Neural cell (in vitro differentiated cells): ENCODE results near the gene DGKB. TPM values are rescaled to one million over a fixed set of nuclear protein-coding genes. Genes with fewer than 3 reads are reported as not detected.

ENCODE experiments used
- H2AFZ ChIP-seq: fragments of 200-600, 300-800 bp; sonication (generic), shearing (Covaris generic); 2 replicates; pipeline ENCODE4 v1.6.0; 2014; ENCODE audit warnings: low read depth, mild to moderate bottlenecking, antibody characterized with exemption, low read length, moderate library complexity
- H3F3A ChIP-seq: fragments of 200-600 bp; shearing (Covaris generic); 2 replicates; pipeline ENCODE4 v1.6.1; 2016; ENCODE audit warnings: mild to moderate bottlenecking, moderate library complexity, mixed read lengths, antibody characterized with exemption, low read length; ENCODE audit not compliant: insufficient read depth, poor library complexity, severe bottlenecking
- H3K27ac ChIP-seq: fragments of 200-600, 300-800 bp; sonication (generic), shearing (Covaris generic); 2 replicates; pipeline ENCODE4 v1.5.1; 2014; ENCODE audit warnings: mild to moderate bottlenecking, low read length, moderate library complexity
- H3K27me3 ChIP-seq: fragments of 300-800, 200-600 bp; sonication (generic), shearing (Covaris generic); 2 replicates; pipeline ENCODE4 v1.6.0; 2014; ENCODE audit warnings: mild to moderate bottlenecking, low read depth, low read length, moderate library complexity; ENCODE audit not compliant: insufficient read depth
- H3K36me3 ChIP-seq: fragments of 300-800, 200-600 bp; sonication (generic), shearing (Covaris generic); 2 replicates; pipeline ENCODE4 v1.5.1; 2014; ENCODE audit warnings: mild to moderate bottlenecking, antibody characterized with exemption, low read length, moderate library complexity; ENCODE audit not compliant: insufficient read depth
- H3K4me2 ChIP-seq: fragments of 300-800, 200-600 bp; sonication (generic), shearing (Covaris generic); 2 replicates; pipeline ENCODE4 v1.6.0; 2014; ENCODE audit warnings: mild to moderate bottlenecking, low read length
- H3K4me3 ChIP-seq: fragments of 300-800, 200-600 bp; sonication (generic), shearing (Covaris generic); 2 replicates; pipeline ENCODE4 v1.5.1; 2014; ENCODE audit warnings: mild to moderate bottlenecking, low read length, moderate library complexity
- H3K79me2 ChIP-seq: fragments of 200-600 bp; shearing (Covaris generic); replicated peaks from 2 replicates; pipeline ENCODE4 v1.6.0; 2014; ENCODE audit warnings: mild to moderate bottlenecking, low read length, moderate library complexity; ENCODE audit not compliant: insufficient read depth
- H3K9ac ChIP-seq: fragments of 300-800, 200-600 bp; sonication (generic), shearing (Covaris generic); 2 replicates; pipeline ENCODE4 v1.6.1; 2016; ENCODE audit warnings: mild to moderate bottlenecking, low read length, mixed read lengths
- H3K9me2 ChIP-seq: fragments of 200-600 bp; shearing (Covaris generic); 2 replicates; pipeline ENCODE4 v1.6.1; 2016; ENCODE audit warnings: mild to moderate bottlenecking, low read length, mixed read lengths; ENCODE audit not compliant: insufficient read depth
- H3K9me3 ChIP-seq: fragments of 200-600, 300-800 bp; sonication (generic), shearing (Covaris generic); 2 replicates; pipeline ENCODE4 v1.6.1; 2016; ENCODE audit warnings: mild to moderate bottlenecking, mixed run types, low read length, moderate library complexity, mixed read lengths
- H4K20me1 ChIP-seq: fragments of 200-600 bp; shearing (Covaris generic); 2 replicates; pipeline ENCODE4 v1.6.1; 2016; ENCODE audit warnings: mild to moderate bottlenecking, mixed run types; ENCODE audit not compliant: insufficient read depth
- CTCF ChIP-seq: fragments of 450-650 bp; IDR thresholded peaks from 2 replicates; pipeline ENCODE4 v1.5.1; 2014; ENCODE audit warnings: antibody characterized with exemption, mild to moderate bottlenecking, moderate library complexity; ENCODE audit not compliant: poor library complexity, severe bottlenecking
- EP300 ChIP-seq: fragments of 450-650 bp; conservative IDR thresholded peaks from 2 replicates; pipeline ENCODE4 v1.6.1; 2014; ENCODE audit warnings: antibody characterized with exemption, mild to moderate bottlenecking, moderate library complexity; ENCODE audit not compliant: poor library complexity, severe bottlenecking
- EZH2 ChIP-seq: fragments of 200-600, 300-800 bp; shearing (Covaris generic), sonication (generic); IDR thresholded peaks from 2 replicates; pipeline ENCODE4 v1.6.1; 2014; ENCODE audit warnings: antibody characterized with exemption, low read length, borderline replicate concordance, mild to moderate bottlenecking; ENCODE audit not compliant: insufficient read depth, poor library complexity, severe bottlenecking
- MXI1 ChIP-seq: fragments of 450-650 bp; conservative IDR thresholded peaks from 2 replicates; pipeline ENCODE4 v1.6.1; 2014; ENCODE audit warnings: antibody characterized with exemption, mild to moderate bottlenecking; ENCODE audit not compliant: poor library complexity, severe bottlenecking
- POLR2AphosphoS5 ChIP-seq: IDR thresholded peaks from 2 replicates; pipeline ENCODE4 v1.6.1; 2012
- RAD21 ChIP-seq: fragments of 450-650 bp; conservative IDR thresholded peaks from 2 replicates; pipeline ENCODE4 v1.6.1; 2014; ENCODE audit warnings: antibody characterized with exemption, mild to moderate bottlenecking, moderate library complexity
- REST ChIP-seq: IDR thresholded peaks from 2 replicates; pipeline ENCODE4 v1.6.1; 2012; ENCODE audit warnings: borderline replicate concordance
- SMC3 ChIP-seq: fragments of 450-650 bp; conservative IDR thresholded peaks from 2 replicates; pipeline ENCODE4 v1.6.1; 2014; ENCODE audit warnings: antibody characterized with exemption, mild to moderate bottlenecking, moderate library complexity; ENCODE audit not compliant: poor library complexity
- TAF1 ChIP-seq: IDR thresholded peaks from 2 replicates; pipeline ENCODE4 v1.6.1; 2012; ENCODE audit warnings: low read depth
- polyA plus RNA-seq: library from polyadenylated mRNA; depleted of rRNA; stranded (reverse); fragments of >200 nt; gene quantifications from 2 replicates; pipeline ENCODE4 v1.2.3, GENCODE V29; 2014

DGKB gene
- polyA plus RNA-seq, 1 donor from 2014 or later = 0.20 TPM

- Histone ChIP-seq H3K36me3 (no peaks in the 10 kb centered on the region), H3K4me3 (no peak overlapping the region), H3K4me2 (no peak overlapping the region), H2AFZ (no peak overlapping the region), H3K9me2 (no peaks in the 10 kb centered on the region), H3K9ac (no peak overlapping the region), H4K20me1 (no peaks in the 10 kb centered on the region), H3K27me3 (no peaks in the 10 kb centered on the region), H3K27ac (no peak overlapping the region), H3F3A (peaks cover 5% of the 10 kb centered on the region), H3K9me3 (peaks cover 4% of the 10 kb centered on the region), H3K79me2 (no peaks in the 10 kb centered on the region)
- no peak for TF ChIP-seq RAD21
- no peak for TF ChIP-seq TAF1
- no peak for TF ChIP-seq EP300
Measured at GRCh38 chr7:14834456-14834855, 68.1 kb downstream of the DGKB start.

GRCh38 chr7:14833707-14834106 is 68.8 kb downstream of the DGKB start:
- Histone ChIP-seq H3K79me2 (no peaks in the 10 kb centered on the region), H3F3A (peaks cover 5% of the 10 kb centered on the region), H3K9ac (no peak overlapping the region), H3K36me3 (no peaks in the 10 kb centered on the region), H3K4me2 (no peak overlapping the region), H3K9me2 (no peaks in the 10 kb centered on the region), H3K27ac (no peak overlapping the region), H3K27me3 (no peaks in the 10 kb centered on the region), H2AFZ (no peak overlapping the region), H4K20me1 (no peaks in the 10 kb centered on the region), H3K9me3 (peaks cover 4% of the 10 kb centered on the region), H3K4me3 (no peak overlapping the region)
- TF ChIP-seq SMC3 (no peak), CTCF (no peak), RAD21 (no peak), EZH2 (no peak), TAF1 (no peak), REST (no peak), POLR2AphosphoS5 (no peak), MXI1 (no peak), EP300 (no peak)

- H3K9ac ChIP-seq = no peak overlapping the region
- H3K4me3 ChIP-seq = no peak overlapping the region
- no peaks in the 10 kb centered on the region for H3K36me3 ChIP-seq
- H3K9me2 ChIP-seq = no peaks in the 10 kb centered on the region
- H3F3A ChIP-seq = no peaks in the 10 kb centered on the region
- H4K20me1 ChIP-seq = no peaks in the 10 kb centered on the region
- H2AFZ ChIP-seq = no peak overlapping the region
- H3K4me2 ChIP-seq = no peak overlapping the region
- H3K27ac ChIP-seq = no peak overlapping the region
- H3K79me2 ChIP-seq = no peaks in the 10 kb centered on the region
- peaks cover 4% of the 10 kb centered on the region for H3K9me3 ChIP-seq
- H3K27me3 ChIP-seq = no peaks in the 10 kb centered on the region
- TF ChIP-seq RAD21 (no peak), EZH2 (no peak), EP300 (no peak), REST (no peak), SMC3 (no peak), CTCF (no peak), TAF1 (no peak), MXI1 (no peak), POLR2AphosphoS5 (no peak)
Measured at GRCh38 chr7:14828053-14828452, 74.5 kb downstream of the DGKB start.
